Osteoblast (primary cell): ENCODE measurements around the gene SCN10A. TPM values are rescaled to one million over a fixed set of nuclear protein-coding genes. Genes with fewer than 3 reads are reported as not detected.

Experiments used
- DNase-seq: peaks from one replicate; pipeline ENCODE4 v3.0.0; 2011; ENCODE audit warnings: low spot score, mixed read lengths; ENCODE audit not compliant: insufficient read length; ENCODE audit errors: missing footprints
- H2AFZ ChIP-seq: 2 replicates; pipeline ENCODE4 v1.6.0; 2011; ENCODE audit warnings: mild to moderate bottlenecking, low read length
- H3K27ac ChIP-seq: 2 replicates; pipeline ENCODE4 v1.5.1; 2011; ENCODE audit warnings: mild to moderate bottlenecking, low read depth, low read length, moderate library complexity
- H3K27me3 ChIP-seq: 2 replicates; pipeline ENCODE4 v1.6.0; 2012; ENCODE audit warnings: mild to moderate bottlenecking, control low read depth, inconsistent platforms, low read length, moderate library complexity; ENCODE audit not compliant: insufficient read depth
- H3K36me3 ChIP-seq: 2 replicates; pipeline ENCODE4 v1.5.1; 2011; ENCODE audit warnings: mild to moderate bottlenecking, low read length, control low read depth, moderate library complexity; ENCODE audit not compliant: insufficient read depth
- H3K4me1 ChIP-seq: 2 replicates; pipeline ENCODE4 v1.5.1; 2011; ENCODE audit warnings: mild to moderate bottlenecking, low read length, control low read depth, moderate library complexity; ENCODE audit not compliant: insufficient read depth
- H3K4me2 ChIP-seq: 2 replicates; pipeline ENCODE4 v1.6.0; 2011; ENCODE audit warnings: mild to moderate bottlenecking, low read length; ENCODE audit not compliant: insufficient read depth
- H3K4me3 ChIP-seq: fragments of 200-600 bp; sonication (generic); 3 replicates; pipeline ENCODE4 v1.5.1; 2012; ENCODE audit warnings: mild to moderate bottlenecking, low read length, inconsistent platforms; ENCODE audit not compliant: insufficient read depth
- H3K79me2 ChIP-seq: 2 replicates; pipeline ENCODE4 v1.6.0; 2012; ENCODE audit warnings: mild to moderate bottlenecking, low read length, control low read depth, inconsistent platforms; ENCODE audit not compliant: insufficient read depth
- H3K9me3 ChIP-seq: 2 replicates; pipeline ENCODE4 v1.5.1; 2011; ENCODE audit warnings: low read depth, low read length, control low read depth
- H4K20me1 ChIP-seq: 2 replicates; pipeline ENCODE4 v1.6.0; 2012; ENCODE audit warnings: mild to moderate bottlenecking, low read length, control low read depth; ENCODE audit not compliant: insufficient read depth
- CTCF ChIP-seq: IDR thresholded peaks from 2 replicates; pipeline ENCODE4 v1.5.1; 2011; ENCODE audit warnings: mild to moderate bottlenecking, low read depth, low read length, moderate library complexity; ENCODE audit errors: extremely low read depth
- total RNA-seq: library from RNA; depleted of rRNA; stranded (reverse); fragments of >200 nt; gene quantifications from 2 replicates; pipeline ENCODE4 v1.2.3, GENCODE V29; 2012

The SCN10A gene
- total RNA-seq, 1 donor = not detected

- no peak for DNase-seq
- no peak for TF ChIP-seq CTCF
- no peaks in the 10 kb centered on the region for H3K36me3 ChIP-seq
- no peak overlapping the region for H3K4me3 ChIP-seq
- H3K4me2 ChIP-seq = no peak overlapping the region
- no peaks in the 10 kb centered on the region for H3K9me3 ChIP-seq
- H3K27me3 ChIP-seq = no peaks in the 10 kb centered on the region
- no peaks in the 10 kb centered on the region for H3K79me2 ChIP-seq
- H3K4me1 ChIP-seq = no peaks in the 10 kb centered on the region
- H4K20me1 ChIP-seq = no peaks in the 10 kb centered on the region
- H3K27ac ChIP-seq = no peak overlapping the region
- no peak overlapping the region for H2AFZ ChIP-seq
Observed at GRCh38 chr3:38773528-38773927, 42.5 kb downstream of the SCN10A start.

GRCh38 chr3:38763569-38763968, 52.4 kb downstream of the SCN10A start:
- H4K20me1 ChIP-seq = no peaks in the 10 kb centered on the region
- H3K36me3 ChIP-seq = no peaks in the 10 kb centered on the region
- no peaks in the 10 kb centered on the region for H3K27me3 ChIP-seq
- H3K4me3 ChIP-seq = no peak overlapping the region
- no peak overlapping the region for H3K4me2 ChIP-seq
- H3K9me3 ChIP-seq = no peaks in the 10 kb centered on the region
- H3K79me2 ChIP-seq = no peaks in the 10 kb centered on the region
- no peak for DNase-seq
- H3K27ac ChIP-seq = no peak overlapping the region
- TF ChIP-seq CTCF = no peak
- no peaks in the 10 kb centered on the region for H3K4me1 ChIP-seq
- H2AFZ ChIP-seq = no peak overlapping the region

GRCh38 chr3:38758557-38758956, 57.5 kb downstream of the SCN10A start:
- Histone ChIP-seq H3K9me3 (no peaks in the 10 kb centered on the region), H3K27me3 (no peaks in the 10 kb centered on the region)

GRCh38 chr3:38757721-38758120, 58.3 kb downstream of the SCN10A start:
- H3K79me2 ChIP-seq = no peaks in the 10 kb centered on the region
- H2AFZ ChIP-seq = no peak overlapping the region
- H3K27ac ChIP-seq = no peak overlapping the region
- H3K27me3 ChIP-seq = no peaks in the 10 kb centered on the region
- H3K36me3 ChIP-seq = no peaks in the 10 kb centered on the region
- no peak overlapping the region for H3K4me2 ChIP-seq
- H4K20me1 ChIP-seq = no peaks in the 10 kb centered on the region
- no peak for TF ChIP-seq CTCF
- DNase-seq = no peak
- no peaks in the 10 kb centered on the region for H3K4me1 ChIP-seq
- H3K4me3 ChIP-seq = no peak overlapping the region
- H3K9me3 ChIP-seq = no peaks in the 10 kb centered on the region

More at GRCh38 chr3:38758557-38758956, 57.5 kb downstream of the SCN10A start:
- TF ChIP-seq CTCF = no peak
- no peak overlapping the region for H2AFZ ChIP-seq
- H3K36me3 ChIP-seq = no peaks in the 10 kb centered on the region
- DNase-seq = no peak
- no peak overlapping the region for H3K4me3 ChIP-seq
- no peaks in the 10 kb centered on the region for H3K79me2 ChIP-seq
- no peak overlapping the region for H3K4me2 ChIP-seq
- H4K20me1 ChIP-seq = no peaks in the 10 kb centered on the region
- no peak overlapping the region for H3K27ac ChIP-seq
- H3K4me1 ChIP-seq = no peaks in the 10 kb centered on the region
